Globus pallidus (tissue), 1 donor: ENCODE measurements around the gene CNTN1.
A peak's percentile ranks its signal among the peaks of the same experiment; 100 is the strongest.

ENCODE experiments used
- DNase-seq: peaks from one replicate; pipeline ENCODE4 v3.0.0-alpha.2; 2015; ENCODE audit warnings: low spot score

The CNTN1 gene

GRCh38 chr12:40853221-40853620, 161.0 kb downstream of the CNTN1 start:
- no peak for DNase-seq

- no peak for DNase-seq
These were observed 162.4 kb downstream of the CNTN1 start for GRCh38 chr12:40854604-40855003.

- DNase-seq = no peak
These were observed 172.7 kb downstream of the CNTN1 start for GRCh38 chr12:40864891-40865290.

- DNase-seq = no peak
These were observed 178.7 kb downstream of the CNTN1 start for GRCh38 chr12:40870981-40871380.

- no peak for DNase-seq
These were observed 182.6 kb downstream of the CNTN1 start for GRCh38 chr12:40874868-40875267.

- no peak for DNase-seq
These were observed 197.1 kb downstream of the CNTN1 start for GRCh38 chr12:40889329-40889728.

GRCh38 chr12:40892528-40892927, 200.3 kb downstream of the CNTN1 start:
- DNase-seq = no peak

- no peak for DNase-seq
These were observed 206.3 kb downstream of the CNTN1 start for GRCh38 chr12:40898505-40898904.

- DNase-seq = peak; percentile 1
These were observed 210.8 kb downstream of the CNTN1 start for GRCh38 chr12:40903040-40903439.

- DNase-seq = no peak
These were observed 214.9 kb downstream of the CNTN1 start for GRCh38 chr12:40907115-40907527.

- DNase-seq = no peak
These were observed 219.4 kb downstream of the CNTN1 start for GRCh38 chr12:40911676-40912075.

GRCh38 chr12:40915172-40915571, 222.9 kb downstream of the CNTN1 start:
- DNase-seq = no peak

- DNase-seq = no peak
These were observed 225.3 kb downstream of the CNTN1 start for GRCh38 chr12:40917561-40917960.

GRCh38 chr12:40921563-40922163, 229.4 kb downstream of the CNTN1 start:
- peak; percentile 25 for DNase-seq

- DNase-seq = no peak
These were observed 245.7 kb downstream of the CNTN1 start for GRCh38 chr12:40937891-40938290.

GRCh38 chr12:40942326-40942725, 250.1 kb downstream of the CNTN1 start:
- no peak for DNase-seq

- DNase-seq = no peak
These were observed 253.5 kb downstream of the CNTN1 start for GRCh38 chr12:40945772-40946171.

GRCh38 chr12:40946612-40947194, 254.5 kb downstream of the CNTN1 start:
- DNase-seq = peak; percentile 34

- DNase-seq = no peak
These were observed 255.6 kb downstream of the CNTN1 start for GRCh38 chr12:40947797-40948196.

- DNase-seq = no peak
These were observed 260.8 kb downstream of the CNTN1 start for GRCh38 chr12:40953076-40953475.

GRCh38 chr12:40957417-40957816, 265.2 kb downstream of the CNTN1 start:
- no peak for DNase-seq

GRCh38 chr12:40959041-40959440, 266.8 kb downstream of the CNTN1 start:
- no peak for DNase-seq

- DNase-seq = no peak
These were observed 271.5 kb downstream of the CNTN1 start for GRCh38 chr12:40963751-40964150.

- DNase-seq = no peak
These were observed 277.6 kb downstream of the CNTN1 start for GRCh38 chr12:40969796-40970195.
